LNCaP clone FGC (cell line): ENCODE data around the gene COMMD6.

Experiments used
- DNase-seq: peaks from one replicate; pipeline ENCODE4 v3.0.0-alpha.2; 2011; ENCODE audit warnings: low read depth
- H3K4me3 ChIP-seq: 2 replicates; pipeline ENCODE4 v1.5.1; 2011; ENCODE audit warnings: mild to moderate bottlenecking, low read depth, low read length, control low read depth
- TF ChIP-seq, protein P1 (sequence below): IDR thresholded peaks from 2 replicates; pipeline ENCODE4 v1.5.1; 2012; ENCODE audit warnings: mild to moderate bottlenecking; ENCODE audit not compliant: control insufficient read depth, insufficient read depth; ENCODE audit errors: extremely low read depth

COMMD6 gene

DNA sequence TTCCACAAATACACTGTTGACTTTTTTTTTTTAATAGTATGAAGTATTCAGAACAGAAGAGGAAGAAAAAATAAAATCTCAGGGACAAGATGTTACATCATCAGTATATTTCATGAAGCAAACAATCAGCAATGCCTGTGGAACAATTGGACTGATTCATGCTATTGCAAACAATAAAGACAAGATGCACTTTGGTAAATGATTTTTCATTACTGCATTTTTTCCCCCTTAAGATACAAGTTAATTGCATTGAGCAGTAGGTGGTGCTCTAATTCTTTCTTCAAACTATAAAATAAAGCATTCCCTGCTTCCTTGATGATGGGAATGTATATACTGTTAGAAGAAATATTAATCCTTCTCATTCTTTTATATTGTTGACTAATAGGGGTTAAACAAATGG is 29.0 kb upstream of the COMMD6 start:
- H3K4me3 ChIP-seq, result no peak overlapping the region
- peak; percentile 14 for DNase-seq
- TF ChIP-seq, protein P1, sequence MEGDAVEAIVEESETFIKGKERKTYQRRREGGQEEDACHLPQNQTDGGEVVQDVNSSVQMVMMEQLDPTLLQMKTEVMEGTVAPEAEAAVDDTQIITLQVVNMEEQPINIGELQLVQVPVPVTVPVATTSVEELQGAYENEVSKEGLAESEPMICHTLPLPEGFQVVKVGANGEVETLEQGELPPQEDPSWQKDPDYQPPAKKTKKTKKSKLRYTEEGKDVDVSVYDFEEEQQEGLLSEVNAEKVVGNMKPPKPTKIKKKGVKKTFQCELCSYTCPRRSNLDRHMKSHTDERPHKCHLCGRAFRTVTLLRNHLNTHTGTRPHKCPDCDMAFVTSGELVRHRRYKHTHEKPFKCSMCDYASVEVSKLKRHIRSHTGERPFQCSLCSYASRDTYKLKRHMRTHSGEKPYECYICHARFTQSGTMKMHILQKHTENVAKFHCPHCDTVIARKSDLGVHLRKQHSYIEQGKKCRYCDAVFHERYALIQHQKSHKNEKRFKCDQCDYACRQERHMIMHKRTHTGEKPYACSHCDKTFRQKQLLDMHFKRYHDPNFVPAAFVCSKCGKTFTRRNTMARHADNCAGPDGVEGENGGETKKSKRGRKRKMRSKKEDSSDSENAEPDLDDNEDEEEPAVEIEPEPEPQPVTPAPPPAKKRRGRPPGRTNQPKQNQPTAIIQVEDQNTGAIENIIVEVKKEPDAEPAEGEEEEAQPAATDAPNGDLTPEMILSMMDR, result peak; percentile 49

DNA sequence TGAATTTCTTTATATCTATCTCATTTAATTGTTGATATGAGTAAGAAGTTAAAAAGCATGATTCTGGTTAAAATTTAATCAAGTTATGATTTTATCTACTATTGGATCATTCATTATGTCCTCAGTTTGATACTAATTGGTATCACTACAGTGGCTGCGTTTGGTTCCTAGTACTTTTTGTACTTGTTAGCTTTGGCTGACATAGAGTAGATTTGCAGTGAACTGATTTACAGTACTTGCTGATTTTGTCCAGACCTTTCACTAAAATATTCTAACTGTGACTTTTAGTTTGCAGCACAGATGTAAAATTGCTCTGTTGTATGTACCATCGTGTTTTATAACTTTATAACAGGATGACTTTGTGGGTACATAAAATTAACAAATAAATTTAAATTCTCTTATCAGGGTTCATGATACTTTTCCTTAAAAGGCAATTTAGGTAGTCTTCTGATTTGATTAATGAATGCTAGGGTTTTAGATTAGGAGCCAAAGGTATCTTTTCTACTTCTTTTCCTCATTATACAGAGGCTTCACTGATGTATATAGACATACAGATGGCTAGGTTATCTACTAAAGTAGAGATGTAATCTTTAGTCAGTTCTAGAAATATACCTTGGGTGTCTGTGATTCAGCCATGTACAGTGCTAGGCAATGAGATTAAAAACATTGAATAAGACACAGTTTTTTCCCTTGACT is 20.7 kb upstream of the COMMD6 start:
- TF ChIP-seq, protein P1, result no peak
- DNase-seq, result no peak
- no peak overlapping the region for H3K4me3 ChIP-seq

DNA sequence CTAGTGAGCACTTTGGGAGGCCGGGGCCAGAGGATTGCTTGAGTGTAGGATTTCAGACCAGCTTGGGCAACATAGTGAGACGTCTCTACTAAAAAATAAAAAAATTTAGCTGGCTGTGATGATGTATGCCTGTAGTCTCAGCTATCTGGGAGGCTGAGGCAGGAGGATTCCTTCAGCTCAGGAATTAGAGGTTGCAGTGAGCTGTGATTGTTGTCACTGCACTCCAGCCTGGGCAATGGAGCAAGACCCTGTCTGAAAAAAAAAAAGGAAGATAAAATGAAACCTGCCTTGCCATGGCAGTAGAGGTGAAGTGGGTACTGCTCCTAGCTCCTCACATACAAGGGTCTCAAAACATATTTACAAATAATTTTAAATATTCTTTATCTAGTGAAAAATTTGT is 19.3 kb upstream of the COMMD6 start:
- no peak for DNase-seq
- no peak overlapping the region for H3K4me3 ChIP-seq
- TF ChIP-seq, protein P1, result no peak

DNA sequence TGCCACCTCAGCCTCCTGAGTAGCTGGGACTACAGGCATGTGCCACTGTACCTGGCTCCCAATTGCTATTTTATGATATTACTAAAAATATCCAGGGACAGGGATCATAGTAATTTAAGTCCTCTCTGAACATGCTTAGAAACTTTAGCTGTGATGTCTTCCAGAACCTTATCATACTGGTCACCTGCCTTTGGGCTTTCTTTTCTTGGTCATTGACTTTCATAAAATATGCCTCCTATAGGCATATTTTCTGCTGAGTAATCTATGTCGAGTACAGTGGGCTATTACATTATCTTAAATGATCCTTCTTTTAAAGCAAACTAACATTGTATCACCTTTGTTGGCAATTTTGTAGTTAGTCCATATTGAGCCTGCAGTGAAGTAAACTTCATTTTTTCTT is 18.2 kb upstream of the COMMD6 start:
- no peak overlapping the region for H3K4me3 ChIP-seq
- TF ChIP-seq, protein P1, result no peak
- no peak for DNase-seq

DNA sequence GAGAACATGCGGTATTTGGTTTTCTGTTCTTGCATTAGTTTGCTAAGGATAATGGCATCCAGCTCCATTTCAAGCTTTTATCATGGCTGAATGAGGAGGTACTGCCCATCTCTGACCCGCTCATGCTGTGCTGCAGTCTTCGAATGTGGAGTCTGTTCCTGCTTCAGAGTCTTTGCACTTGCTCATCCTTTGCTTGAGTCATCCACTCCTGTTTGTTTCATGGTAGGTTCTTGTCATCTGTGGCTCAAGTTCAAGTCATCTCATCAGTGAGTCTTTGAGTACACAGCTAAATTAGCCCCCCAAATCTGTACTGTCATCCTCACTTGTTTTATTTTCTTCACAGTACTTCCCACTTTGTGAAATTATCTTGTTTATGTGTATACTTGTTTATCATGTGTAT is 17.3 kb upstream of the COMMD6 start:
- DNase-seq, result no peak
- TF ChIP-seq, protein P1, result no peak
- H3K4me3 ChIP-seq, result no peak overlapping the region

DNA sequence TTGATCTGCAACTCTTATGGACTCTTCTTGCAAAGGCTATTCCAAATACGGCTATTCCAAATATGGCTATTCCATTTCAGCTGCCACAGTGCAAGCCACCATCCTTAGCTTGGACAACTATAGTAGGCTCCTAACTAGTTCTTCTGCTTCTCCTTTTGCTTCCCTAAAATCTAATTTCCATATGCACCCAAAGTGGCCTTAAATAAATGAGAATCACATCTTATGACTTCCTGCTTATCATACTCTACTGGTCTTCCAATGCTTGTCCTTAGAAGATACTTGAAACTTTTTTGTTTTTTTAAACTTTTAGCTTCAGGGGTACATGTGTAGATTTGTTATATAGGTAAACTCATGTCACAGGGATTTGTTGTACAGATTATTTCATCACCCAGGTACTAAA is 16.8 kb upstream of the COMMD6 start:
- H3K4me3 ChIP-seq, result no peak overlapping the region
- TF ChIP-seq, protein P1, result no peak
- no peak for DNase-seq

DNA sequence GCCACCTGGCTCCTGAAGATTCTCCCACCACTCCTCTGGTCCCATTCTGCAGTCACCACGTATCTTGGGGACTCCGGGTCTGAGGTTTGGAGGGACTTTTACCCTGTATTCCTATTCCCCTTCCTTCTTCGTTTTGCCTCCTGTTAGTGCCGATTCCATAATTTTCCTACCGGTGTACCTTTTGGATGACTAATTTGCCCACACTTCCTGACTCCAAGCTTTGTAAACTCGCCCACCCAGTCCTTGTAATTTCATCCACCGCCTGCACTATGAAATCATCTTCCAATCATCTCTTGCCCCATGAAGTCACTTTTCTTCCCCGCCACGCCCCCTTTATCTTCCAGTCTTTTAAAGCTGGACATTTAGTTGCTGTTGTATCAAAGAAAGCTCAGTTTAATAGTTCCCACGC is 12.5 kb upstream of the COMMD6 start:
- DNase-seq, result peak; percentile 26
- TF ChIP-seq, protein P1, result no peak
- H3K4me3 ChIP-seq, result peak overlapping the region; percentile 97
